GM10847 (cell line): ENCODE results near the gene LYSMD1.

Source experiments
- POLR2A ChIP-seq: IDR thresholded peaks from 2 replicates; pipeline ENCODE4 v1.6.1; 2011; ENCODE audit not compliant: insufficient read length; ENCODE audit errors: extremely low read depth

The LYSMD1 gene

GRCh38 chr1:151146072-151146411 is 19.7 kb downstream of the LYSMD1 start:
- TF ChIP-seq POLR2A: no peak

- TF ChIP-seq POLR2A: no peak
Observed at GRCh38 chr1:151145304-151146071, 20.2 kb downstream of the LYSMD1 start.

GRCh38 chr1:151144474-151145303 is 21.0 kb downstream of the LYSMD1 start:
- TF ChIP-seq POLR2A: no peak

GRCh38 chr1:151143986-151144385 is 21.7 kb downstream of the LYSMD1 start:
- no peak for TF ChIP-seq POLR2A

GRCh38 chr1:151143057-151143435 is 22.7 kb downstream of the LYSMD1 start:
- no peak for TF ChIP-seq POLR2A

GRCh38 chr1:151142411-151143056 is 23.2 kb downstream of the LYSMD1 start:
- no peak for TF ChIP-seq POLR2A

- no peak for TF ChIP-seq POLR2A
Observed at GRCh38 chr1:151137789-151138188, 27.9 kb downstream of the LYSMD1 start.

- TF ChIP-seq POLR2A: no peak
Observed at GRCh38 chr1:151135433-151136385, 30.0 kb downstream of the LYSMD1 start.

- no peak for TF ChIP-seq POLR2A
Observed at GRCh38 chr1:151134991-151135390, 30.7 kb downstream of the LYSMD1 start.

- TF ChIP-seq POLR2A: no peak
Observed at GRCh38 chr1:151134396-151134795, 31.3 kb downstream of the LYSMD1 start.

- no peak for TF ChIP-seq POLR2A
Observed at GRCh38 chr1:151133018-151133806, 32.5 kb downstream of the LYSMD1 start.

GRCh38 chr1:151132335-151133017 is 33.2 kb downstream of the LYSMD1 start:
- TF ChIP-seq POLR2A: no peak

- TF ChIP-seq POLR2A: no peak
Observed at GRCh38 chr1:151131701-151132334, 33.9 kb downstream of the LYSMD1 start.
